BLaER1 treated with 17β-estradiol and CSF1 and Interleukin-3, amounts not matched to agents 10 nM and 100 nM (cell line): ENCODE results near the gene PCDHGA9.
A peak's percentile ranks its signal among the peaks of the same experiment; 100 is the strongest.

Source experiments
- H3K27ac ChIP-seq, 11 experiments: shearing (Covaris generic); formaldehyde crosslinking; 2 replicates each; pipeline ENCODE4 v1.8.1; 2022
- H3K27me3 ChIP-seq, 11 experiments: shearing (Covaris generic); formaldehyde crosslinking; 2 replicates each; pipeline ENCODE4 v1.8.1; 2022
- H3K36me3 ChIP-seq, 11 experiments: shearing (Covaris generic); formaldehyde crosslinking; 2 replicates each; pipeline ENCODE4 v1.8.1; 2022
- H3K4me1 ChIP-seq, 10 experiments: shearing (Covaris generic); formaldehyde crosslinking; 2 replicates each; pipeline ENCODE4 v1.8.1; 2022
- H3K4me2 ChIP-seq, 11 experiments: shearing (Covaris generic); formaldehyde crosslinking; 2 replicates each; pipeline ENCODE4 v1.8.1; 2022
- H3K4me3 ChIP-seq, 10 experiments: shearing (Covaris generic); formaldehyde crosslinking; 2 replicates each; pipeline ENCODE4 v1.8.1; 2022
- H3K9ac ChIP-seq, 11 experiments: shearing (Covaris generic); formaldehyde crosslinking; 2 replicates each; pipeline ENCODE4 v1.8.1; 2022
- H3K9me3 ChIP-seq, 11 experiments: shearing (Covaris generic); formaldehyde crosslinking; replicated peaks in 1 of 11; 2 replicates each; pipeline ENCODE4 v1.8.1; 2022
- H4K20me1 ChIP-seq, 11 experiments: shearing (Covaris generic); formaldehyde crosslinking; 2 replicates each; pipeline ENCODE4 v1.8.1; 2022
- Cebpa-rat ChIP-seq, 11 experiments: shearing (Covaris generic); IDR thresholded peaks; 2 replicates each; pipeline ENCODE4 v1.8.1; 2022

The PCDHGA9 gene

GRCh38 chr5:141434006-141434405 is 31.4 kb downstream of the PCDHGA9 start:
- Histone ChIP-seq H3K4me2 (peak overlapping the region in 1 of 11 experiments; percentile 7; a peak in 1 of 22 replicates), H3K4me1 (peaks cover 0 to 11% (median 2%) of the 10 kb centered on the region in 10 experiments; a peak in 3 of 20 replicates), H3K36me3 (peaks cover 0 to 24% (median 13%) of the 10 kb centered on the region in 11 experiments; a peak in 10 of 22 replicates), H3K27me3 (no peaks in the 10 kb centered on the region), H3K9ac (no peak overlapping the region), H3K27ac (no peak overlapping the region), H4K20me1 (no peaks in the 10 kb centered on the region), H3K9me3 (peaks cover 46 to 78% (median 67%) of the 10 kb centered on the region in 11 experiments), H3K4me3 (peak overlapping the region in 1 of 10 experiments; percentile 19; a peak in 2 of 20 replicates)
- TF ChIP-seq Cebpa-rat (IDR thresholded peaks at IDR 0.05): no peak

DNA sequence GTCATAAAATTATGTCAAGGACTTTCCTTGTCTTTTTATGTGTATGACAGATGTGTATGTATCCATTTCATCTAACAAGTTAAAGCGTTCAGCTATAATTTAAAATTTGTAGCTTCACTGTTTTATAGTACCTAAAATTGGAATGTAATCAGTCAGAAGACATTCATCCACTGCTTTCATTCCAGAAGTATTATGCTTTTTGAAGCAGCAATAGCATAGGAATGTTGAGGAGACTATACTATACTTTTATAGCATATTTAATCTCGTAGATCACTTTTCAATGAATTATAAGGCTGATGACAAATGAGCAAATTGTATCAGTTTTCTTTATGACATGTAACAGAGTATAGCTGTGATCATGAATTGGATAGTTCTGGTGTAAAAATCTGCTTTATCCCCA is 34.6 kb downstream of the PCDHGA9 start:
- no peak for TF ChIP-seq Cebpa-rat (IDR thresholded peaks at IDR 0.05)
- H3K4me1 ChIP-seq: peaks cover 0 to 15% (median 0%) of the 10 kb centered on the region in 10 experiments; a peak in 4 of 20 replicates

DNA sequence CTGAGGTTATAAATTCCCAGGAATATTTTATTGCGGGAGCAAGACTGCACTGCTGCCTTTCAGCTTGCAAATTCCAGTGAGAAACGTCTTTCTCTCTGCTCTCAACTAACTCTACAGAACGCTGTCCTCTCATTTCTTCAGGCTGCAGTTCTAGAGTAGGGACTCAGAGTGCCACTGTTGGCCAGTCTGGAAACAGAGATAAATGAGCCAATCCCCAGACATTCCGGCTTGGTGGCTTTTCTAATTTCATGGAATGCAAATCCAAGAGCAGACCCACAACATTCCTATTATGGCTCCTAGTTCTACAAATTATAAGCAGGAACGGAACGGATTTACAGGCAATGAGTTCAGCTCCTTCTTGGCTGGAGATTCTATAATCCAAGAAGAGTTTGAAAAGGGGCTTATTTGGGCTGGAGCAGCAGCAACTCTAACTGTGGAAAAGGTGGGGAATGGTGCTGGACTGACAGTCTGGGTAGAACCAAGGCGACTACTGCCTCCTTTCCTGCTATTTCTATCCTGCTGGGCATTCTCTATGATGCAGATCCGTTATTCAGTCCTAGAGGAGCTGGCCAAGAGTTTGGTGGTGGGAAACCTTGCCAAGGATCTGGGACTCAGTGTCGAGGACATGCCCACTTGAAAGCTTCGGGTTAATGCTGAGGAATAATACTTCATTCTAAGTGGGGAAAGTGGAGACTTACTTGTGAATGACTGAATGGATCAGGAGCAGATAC is 37.0 kb downstream of the PCDHGA9 start:
- no peak overlapping the region for H3K9ac ChIP-seq
- no peak overlapping the region for H3K4me3 ChIP-seq
- no peak overlapping the region for H3K4me2 ChIP-seq
- no peaks in the 10 kb centered on the region for H4K20me1 ChIP-seq
- H3K27ac ChIP-seq: no peak overlapping the region
- H3K27me3 ChIP-seq: no peaks in the 10 kb centered on the region
- H3K9me3 ChIP-seq: peaks cover 38 to 73% (median 60%) of the 10 kb centered on the region in 11 experiments
- TF ChIP-seq Cebpa-rat (IDR thresholded peaks at IDR 0.05): no peak
- H3K36me3 ChIP-seq: peaks cover 0 to 31% (median 19%) of the 10 kb centered on the region in 11 experiments; a peak in 16 of 22 replicates
- peaks cover 0 to 16% (median 0%) of the 10 kb centered on the region in 10 experiments; a peak in 7 of 20 replicates for H3K4me1 ChIP-seq

More for the DNA sequence above, 34.6 kb downstream of the PCDHGA9 start:
- Histone ChIP-seq H3K9me3 (peaks cover 60 to 94% (median 82%) of the 10 kb centered on the region in 11 experiments), H3K36me3 (peaks cover 0 to 40% (median 29%) of the 10 kb centered on the region in 11 experiments; a peak in 18 of 22 replicates), H3K27me3 (no peaks in the 10 kb centered on the region), H4K20me1 (no peaks in the 10 kb centered on the region), H3K9ac (no peak overlapping the region), H3K4me2 (no peak overlapping the region), H3K27ac (no peak overlapping the region), H3K4me3 (no peak overlapping the region)

GRCh38 chr5:141440341-141440740 is 37.8 kb downstream of the PCDHGA9 start:
- Histone ChIP-seq H3K9ac (no peak overlapping the region), H3K36me3 (peaks cover 0 to 31% (median 19%) of the 10 kb centered on the region in 11 experiments; a peak in 16 of 22 replicates), H3K27me3 (no peaks in the 10 kb centered on the region), H4K20me1 (no peaks in the 10 kb centered on the region), H3K4me1 (peaks cover 0 to 16% (median 0%) of the 10 kb centered on the region in 10 experiments; a peak in 7 of 20 replicates), H3K4me3 (no peak overlapping the region), H3K27ac (no peak overlapping the region), H3K4me2 (no peak overlapping the region), H3K9me3 (peaks cover 35 to 65% (median 53%) of the 10 kb centered on the region in 11 experiments)
- TF ChIP-seq Cebpa-rat (IDR thresholded peaks at IDR 0.05): no peak

DNA sequence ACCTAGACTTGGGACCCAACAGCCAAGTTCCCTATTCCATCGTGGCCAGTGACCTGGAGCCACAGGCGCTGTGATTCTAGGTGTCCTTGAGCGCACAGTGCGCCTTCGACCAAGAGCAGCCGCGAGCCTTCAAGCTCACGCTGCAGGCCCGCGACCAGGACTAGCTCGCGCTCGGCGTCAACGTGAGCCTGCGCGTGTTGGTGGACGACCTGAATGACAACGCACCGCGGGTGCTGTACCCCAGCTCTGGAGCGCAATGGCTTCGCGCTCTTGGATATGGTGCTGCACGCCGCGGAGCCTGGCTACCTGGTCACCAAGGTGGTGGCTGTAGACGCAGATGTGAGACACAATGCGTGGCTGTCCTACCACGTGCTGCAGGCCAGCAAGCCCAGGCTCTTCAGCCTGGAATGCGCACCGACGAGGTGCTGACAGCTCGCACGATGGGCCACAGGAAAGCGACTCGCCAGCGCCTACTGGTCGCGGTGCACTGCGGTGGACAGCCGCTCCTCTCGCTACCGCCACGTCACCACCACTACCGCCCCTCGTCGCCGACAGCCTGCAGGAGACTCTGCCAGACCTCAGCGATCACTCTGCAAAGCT is 39.1 kb downstream of the PCDHGA9 start:
- no peak overlapping the region for H3K27ac ChIP-seq
- no peak overlapping the region; a peak in 1 of 22 replicates for H3K4me2 ChIP-seq
- H3K36me3 ChIP-seq: peaks cover 0 to 31% (median 19%) of the 10 kb centered on the region in 11 experiments; a peak in 16 of 22 replicates
- peaks cover 0 to 16% (median 0%) of the 10 kb centered on the region in 10 experiments; a peak in 7 of 20 replicates for H3K4me1 ChIP-seq
- TF ChIP-seq Cebpa-rat (IDR thresholded peaks at IDR 0.05): no peak
- no peaks in the 10 kb centered on the region for H4K20me1 ChIP-seq
- H3K4me3 ChIP-seq: 0 out of 20 replicates have a peak overlapping the region, but pooled peaks of 1 of the 10 experiments have one; percentile 11
- no peak overlapping the region for H3K9ac ChIP-seq
- H3K9me3 ChIP-seq: peaks cover 34 to 52% (median 42%) of the 10 kb centered on the region in 11 experiments
- no peaks in the 10 kb centered on the region for H3K27me3 ChIP-seq
